Measurements from ENCODE around the gene DNAJC4. TPM values are rescaled to one million over a fixed set of nuclear protein-coding genes. Genes with fewer than 3 reads are reported as not detected.
A peak's percentile ranks its signal among the peaks of the same experiment; 100 is the strongest.

The DNAJC4 gene
- total RNA-seq, 1 experiment from 2014 or later: 24.2 TPM

DNA sequence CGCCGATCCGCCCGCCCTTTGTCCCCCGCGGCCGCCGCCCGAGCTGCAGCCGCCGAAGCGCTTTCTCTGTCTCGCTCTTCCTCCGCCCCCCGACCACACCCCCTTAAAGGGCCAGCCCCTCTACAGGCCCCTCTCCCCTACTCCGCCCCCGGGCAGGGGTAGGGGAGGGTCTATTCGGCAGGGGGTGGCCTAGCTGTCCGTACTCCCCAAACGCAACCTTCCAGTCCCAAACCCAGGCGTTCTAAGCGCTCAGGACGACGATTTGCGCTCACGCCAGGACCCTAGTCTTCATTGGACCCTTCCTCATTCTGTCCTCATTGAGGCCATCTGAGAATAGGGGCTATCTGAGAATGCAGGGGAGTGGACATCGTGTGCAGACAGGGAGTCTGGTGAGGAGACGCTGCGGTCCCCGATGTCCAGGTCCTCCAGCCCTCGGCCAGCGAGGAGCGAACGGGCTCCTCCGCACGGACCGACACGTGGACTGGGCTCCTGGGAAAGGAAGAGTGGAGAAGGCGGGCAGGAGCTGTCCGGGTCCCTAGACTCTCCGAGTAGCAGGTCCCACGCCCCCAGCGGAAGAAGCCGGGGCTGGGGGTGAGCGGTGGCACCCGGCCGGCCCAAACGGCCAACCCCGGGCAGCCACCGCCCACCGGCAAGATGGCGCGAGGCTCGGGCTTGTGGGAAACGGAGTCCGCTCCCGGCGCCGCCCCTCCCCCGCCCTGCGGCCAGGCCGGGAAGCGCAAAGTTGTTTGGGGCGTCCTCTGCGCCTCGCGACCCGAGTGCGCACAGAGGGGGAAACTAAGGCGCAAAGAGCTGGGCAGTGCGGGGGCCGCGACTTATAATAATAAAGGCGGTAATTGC is 16.8 kb downstream of the DNAJC4 start, which contains the start of gene PPP1R14B:
Gene PPP1R14B (minus strand): TSS at position 73 of the 858 bp plus-strand sequence. CDS start 270 bp downstream, outside the sequence.
- H3K23me2 ChIP-seq (ENCODE audit: insufficient read length, low read depth, low read length, poor library complexity, severe bottlenecking): peaks cover 28% of the 10 kb centered on the region
- H2BK12ac ChIP-seq (ENCODE audit: insufficient read length, low read depth, low read length): no peak within 1 kb of the TSS
- H3K4me2 ChIP-seq (ENCODE audit: insufficient read depth, insufficient read length, low read length): peak within 1 kb of the TSS; percentile 99
- no peak within 1 kb of the TSS for H2BK120ac ChIP-seq (ENCODE audit: low read depth, low read length, poor library complexity, severe bottlenecking)
- TF ChIP-seq, protein P1, sequence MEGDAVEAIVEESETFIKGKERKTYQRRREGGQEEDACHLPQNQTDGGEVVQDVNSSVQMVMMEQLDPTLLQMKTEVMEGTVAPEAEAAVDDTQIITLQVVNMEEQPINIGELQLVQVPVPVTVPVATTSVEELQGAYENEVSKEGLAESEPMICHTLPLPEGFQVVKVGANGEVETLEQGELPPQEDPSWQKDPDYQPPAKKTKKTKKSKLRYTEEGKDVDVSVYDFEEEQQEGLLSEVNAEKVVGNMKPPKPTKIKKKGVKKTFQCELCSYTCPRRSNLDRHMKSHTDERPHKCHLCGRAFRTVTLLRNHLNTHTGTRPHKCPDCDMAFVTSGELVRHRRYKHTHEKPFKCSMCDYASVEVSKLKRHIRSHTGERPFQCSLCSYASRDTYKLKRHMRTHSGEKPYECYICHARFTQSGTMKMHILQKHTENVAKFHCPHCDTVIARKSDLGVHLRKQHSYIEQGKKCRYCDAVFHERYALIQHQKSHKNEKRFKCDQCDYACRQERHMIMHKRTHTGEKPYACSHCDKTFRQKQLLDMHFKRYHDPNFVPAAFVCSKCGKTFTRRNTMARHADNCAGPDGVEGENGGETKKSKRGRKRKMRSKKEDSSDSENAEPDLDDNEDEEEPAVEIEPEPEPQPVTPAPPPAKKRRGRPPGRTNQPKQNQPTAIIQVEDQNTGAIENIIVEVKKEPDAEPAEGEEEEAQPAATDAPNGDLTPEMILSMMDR (conservative IDR thresholded peaks at IDR 0.05): peak; percentile 39; the same call in 2 of the 3 replicates
- H3T11ph ChIP-seq (ENCODE audit: low read length): no peak within 1 kb of the TSS
- H3K9me3 Mint-ChIP-seq: no peaks in the 10 kb centered on the region; a peak in 1 of 5 replicates
- peak within 1 kb of the TSS; percentile 43 for H2AFZ ChIP-seq (ENCODE audit: low read length)
- H3K4me1 Mint-ChIP-seq: peaks cover 40 to 53% of the 10 kb centered on the region in 2 experiments
- no peak within 1 kb of the TSS for H4K8ac ChIP-seq (replicated peaks; ENCODE audit: insufficient read length, low read depth, low read length)
- no peak within 1 kb of the TSS for H2AK5ac ChIP-seq (ENCODE audit: insufficient read length, low read length)
- H3K4ac ChIP-seq (ENCODE audit: low read depth, low read length): no peak within 1 kb of the TSS
- peak within 1 kb of the TSS; percentile 59 for H3K9ac ChIP-seq (ENCODE audit: extremely low read depth, insufficient read length, low read length)
- peaks cover 9% of the 10 kb centered on the region; the same call in 1 of the 2 replicates for H3K4me1 ChIP-seq (ENCODE audit: insufficient read depth, low read length)
- H3K27ac ChIP-seq (ENCODE audit: insufficient read length, low read depth, low read length): no peak within 1 kb of the TSS
- H4K20me1 ChIP-seq (ENCODE audit: control insufficient read depth, insufficient read depth, insufficient read length): no peaks in the 10 kb centered on the region
- H2BK5ac ChIP-seq (ENCODE audit: insufficient read length, low read length): no peak within 1 kb of the TSS
- no peak within 1 kb of the TSS for H3K56ac ChIP-seq (ENCODE audit: insufficient read length, low read depth, low read length)
- peaks cover 9% of the 10 kb centered on the region; the same call in 1 of the 2 replicates for H3K79me2 ChIP-seq (ENCODE audit: insufficient read depth, low read length)
- H3K18ac ChIP-seq (ENCODE audit: insufficient read length, low read depth, low read length): peak within 1 kb of the TSS; percentile 33
- H3K9me3 ChIP-seq (ENCODE audit: control insufficient read depth, low read depth, low read length): no peaks in the 10 kb centered on the region
- H3K14ac ChIP-seq (ENCODE audit: insufficient read depth, low read length): peak within 1 kb of the TSS; percentile 37
- H4K91ac ChIP-seq (ENCODE audit: insufficient read length, low read depth, low read length): no peak within 1 kb of the TSS
- H3K36me3 Mint-ChIP-seq (ENCODE audit: insufficient read depth in 1 of 3, low read depth in 3 of 3): peaks cover 12 to 22% (median 13%) of the 10 kb centered on the region in 3 experiments; a peak in 6 of 7 replicates
- no peak within 1 kb of the TSS for H4K5ac ChIP-seq (ENCODE audit: insufficient read length, low read depth, low read length)
- WGBS (ENCODE audit: extremely low coverage, insufficient read length, low lambda C conversion rate): no CpG with 5 or more reads among the region's 74 CpGs
- H3K4me3 Mint-ChIP-seq: peak within 1 kb of the TSS; percentile 88 to 94
- peak within 1 kb of the TSS; percentile 95 to 98 (median 96) for H3K27ac Mint-ChIP-seq
- H3K79me1 ChIP-seq (ENCODE audit: insufficient read depth, low read depth, low read length, poor library complexity, severe bottlenecking): peaks cover 3% of the 10 kb centered on the region
- peak; percentile 95 for DNase-seq
- no peak within 1 kb of the TSS for H2BK20ac ChIP-seq (ENCODE audit: low read depth, low read length, poor library complexity, severe bottlenecking)
- H3K27me3 Mint-ChIP-seq (ENCODE audit: low read depth): no peaks in the 10 kb centered on the region
- no peak within 1 kb of the TSS for H2BK15ac ChIP-seq (ENCODE audit: low read depth, low read length)
- no peak within 1 kb of the TSS for H3K23ac ChIP-seq (ENCODE audit: insufficient read length, low read depth, low read length)
- no peaks in the 10 kb centered on the region for H3K27me3 ChIP-seq (ENCODE audit: insufficient read depth, low read length)

All from H9 (cell line).